Activated T-cell treated with anti-CD3 and anti-CD28 coated beads, Interleukin-2, amount 50 U/mL, for 48 hours (primary cell): Measurements from ENCODE around the gene SLC35A2.

Source experiments
- DNase-seq, 2 experiments: peaks; one replicate each; pipeline ENCODE4 v3.0.0-alpha.2; 2020

SLC35A2 gene

GRCh38 chrX:48927123-48927522, 15.7 kb upstream of the SLC35A2 start:
- no peak for DNase-seq

DNA sequence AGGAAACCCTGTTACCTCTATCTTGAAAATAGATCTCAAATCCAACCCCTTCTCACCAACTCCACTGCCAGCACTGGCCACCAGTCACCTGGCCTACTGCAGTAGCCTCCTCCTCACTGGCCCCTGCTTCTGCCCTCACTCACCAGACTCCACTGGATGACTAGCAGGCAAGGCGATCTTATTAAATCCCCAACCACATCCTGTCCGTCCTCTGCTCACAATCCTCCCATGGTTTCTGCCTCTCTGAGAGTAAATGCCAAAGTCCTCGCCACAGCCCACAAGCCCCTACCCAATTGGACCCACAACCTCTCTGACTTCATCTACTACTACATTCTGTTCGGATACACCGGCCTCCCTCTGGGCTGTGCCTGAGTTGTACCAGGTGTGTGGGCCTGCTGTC, 12.8 kb upstream of the SLC35A2 start:
- no peak for DNase-seq

GRCh38 chrX:48923771-48924170, 12.3 kb upstream of the SLC35A2 start:
- DNase-seq = no peak

GRCh38 chrX:48920718-48921104, 9.3 kb upstream of the SLC35A2 start:
- no peak for DNase-seq

DNA sequence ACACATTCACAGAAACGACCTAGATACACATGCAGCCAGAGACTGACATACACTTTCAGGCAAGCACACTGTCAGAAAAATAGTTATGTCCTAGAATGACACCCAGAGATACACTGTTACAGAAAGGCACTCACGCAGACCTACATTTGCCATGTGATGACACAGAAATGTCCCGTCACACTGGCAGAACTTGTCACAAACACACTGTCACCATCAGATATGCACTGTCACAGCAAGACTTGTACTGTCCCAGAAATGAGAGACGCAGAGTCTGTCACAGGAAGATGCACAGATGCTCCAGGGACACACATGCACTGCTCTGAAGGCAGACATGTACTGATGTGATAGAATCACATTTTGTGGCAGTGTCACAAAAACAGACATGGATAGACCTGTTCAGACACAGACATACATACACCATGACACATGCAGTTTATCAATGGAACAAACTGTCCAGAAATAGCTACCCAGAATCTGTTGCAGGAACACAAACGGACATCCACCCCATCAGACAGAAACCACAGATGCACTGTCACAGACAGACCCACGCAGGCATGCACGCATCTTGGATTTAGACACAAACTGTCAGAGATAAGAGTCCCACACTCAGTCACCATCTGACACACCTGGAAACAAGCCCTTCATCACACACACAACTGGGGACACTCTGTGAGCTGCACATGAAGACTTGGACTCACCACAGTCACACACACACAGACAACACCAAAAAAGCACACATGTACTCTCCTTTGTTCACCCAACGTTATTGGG, 8.7 kb upstream of the SLC35A2 start:
- peak; percentile 51 to 60 for DNase-seq

- peak in 1 of 2 experiments; percentile 69 for DNase-seq
Observed at GRCh38 chrX:48919360-48919841, 8.0 kb upstream of the SLC35A2 start.

GRCh38 chrX:48918643-48919340, 7.3 kb upstream of the SLC35A2 start, which contains the start of gene PIM2:
PIM2 (minus strand) TSS chrX:48919024; CDS start chrX:48918834, 190 bp downstream.
- DNase-seq = peak; percentile 90 to 91

DNA sequence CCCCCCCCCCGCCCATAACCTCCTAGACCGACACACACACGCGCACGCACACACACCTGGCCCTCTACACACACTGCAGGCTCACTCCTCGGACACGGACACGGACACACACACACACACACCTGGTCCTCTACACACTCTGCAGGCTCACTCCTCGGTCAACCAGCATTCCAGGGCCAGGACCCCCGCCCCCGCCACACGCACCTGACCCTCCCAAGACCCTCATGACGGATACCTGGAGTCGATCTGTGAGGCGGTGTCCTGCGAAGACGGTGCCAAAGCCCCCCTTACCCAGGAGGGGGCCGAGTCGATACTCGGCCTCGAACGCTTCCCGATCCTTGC, 6.8 kb upstream of the SLC35A2 start:
- no peak for DNase-seq

DNA sequence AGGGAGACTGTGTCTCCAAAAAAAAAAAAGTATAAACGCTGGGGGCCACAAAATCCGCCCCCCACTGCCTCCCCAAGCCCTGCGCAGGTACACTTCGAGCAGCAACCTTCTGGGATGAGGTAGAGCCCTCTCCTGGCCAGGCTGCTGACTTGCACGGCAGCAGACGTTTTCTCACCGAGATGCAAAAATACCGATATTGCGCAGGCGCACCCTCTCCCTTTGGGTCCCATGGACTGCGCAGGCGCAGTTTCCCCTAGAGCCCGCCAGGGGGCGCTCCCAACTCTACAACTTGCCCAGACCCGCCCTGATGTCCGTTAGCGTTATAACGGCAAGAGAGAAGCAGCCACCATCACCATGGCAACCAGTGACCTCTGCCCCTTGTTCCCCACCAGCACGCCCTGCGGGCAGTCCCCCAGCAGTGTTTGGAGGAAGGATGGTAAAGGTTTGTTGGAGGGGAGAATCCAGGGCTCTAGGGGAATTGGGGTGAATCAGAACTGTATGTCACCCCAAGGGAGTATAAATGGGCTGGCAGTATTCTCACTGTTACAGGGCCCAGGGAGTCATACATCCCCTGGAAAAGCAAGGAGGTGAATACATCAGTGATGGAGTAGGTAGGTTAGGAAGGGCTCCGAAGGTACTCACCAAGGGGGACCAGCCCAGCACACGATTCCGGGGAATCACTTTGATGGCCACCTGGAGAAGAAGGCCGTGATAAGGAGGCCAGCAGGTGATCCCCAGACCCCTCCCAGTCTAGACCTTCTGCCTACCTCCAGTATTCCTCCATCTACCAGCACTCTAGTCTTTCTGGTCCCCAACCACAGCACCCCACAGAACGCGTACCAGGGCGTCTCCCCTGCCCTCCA, 5.9 kb upstream of the SLC35A2 start:
- DNase-seq = peak; percentile 93 to 94

DNA sequence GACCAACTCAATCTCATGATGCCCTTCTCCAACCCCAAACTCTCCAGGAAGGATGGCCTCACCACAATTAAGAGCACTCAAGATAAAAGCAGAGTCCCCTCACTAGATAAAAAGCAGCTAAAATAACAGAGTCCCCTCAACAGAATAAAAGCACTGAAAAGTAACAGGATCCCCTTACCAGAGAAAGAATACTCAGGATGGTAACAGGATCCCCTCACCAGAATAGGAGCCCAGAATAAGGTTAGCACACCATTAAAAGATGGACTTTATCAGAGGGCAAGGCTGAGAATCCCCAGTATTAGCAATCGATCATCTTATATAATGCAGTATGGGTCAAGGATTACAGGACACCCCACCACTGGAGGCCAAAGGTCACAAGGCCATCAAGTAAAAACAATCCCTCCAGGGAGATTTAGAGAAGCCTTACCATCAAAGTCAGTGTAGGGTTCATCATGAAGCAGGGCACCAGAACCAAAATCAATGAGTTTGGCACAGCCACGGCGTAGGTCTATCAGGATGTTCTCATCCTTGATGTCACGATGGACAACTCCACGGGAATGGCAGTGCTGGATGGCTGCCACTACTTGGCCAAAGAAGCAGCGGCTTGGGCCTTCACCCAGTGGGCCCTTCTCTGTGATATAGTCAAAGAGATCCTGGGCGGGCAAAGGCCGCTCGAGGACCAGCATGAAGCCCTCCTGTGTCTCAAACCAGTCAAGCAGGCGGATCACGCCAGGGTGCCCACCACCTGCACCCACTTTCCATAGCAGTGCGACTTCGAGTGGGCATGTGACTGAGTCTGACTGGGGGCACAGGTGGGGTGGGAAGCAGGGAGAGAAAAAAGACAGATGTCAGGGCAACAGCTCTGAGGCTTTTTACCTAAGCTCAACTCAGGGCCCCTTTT, 3.4 kb upstream of the SLC35A2 start:
- DNase-seq = no peak

GRCh38 chrX:48913605-48914366, 2.3 kb upstream of the SLC35A2 start:
- DNase-seq = no peak

GRCh38 chrX:48910926-48911411, 477 bp downstream of the SLC35A2 start:
- no peak for DNase-seq

DNA sequence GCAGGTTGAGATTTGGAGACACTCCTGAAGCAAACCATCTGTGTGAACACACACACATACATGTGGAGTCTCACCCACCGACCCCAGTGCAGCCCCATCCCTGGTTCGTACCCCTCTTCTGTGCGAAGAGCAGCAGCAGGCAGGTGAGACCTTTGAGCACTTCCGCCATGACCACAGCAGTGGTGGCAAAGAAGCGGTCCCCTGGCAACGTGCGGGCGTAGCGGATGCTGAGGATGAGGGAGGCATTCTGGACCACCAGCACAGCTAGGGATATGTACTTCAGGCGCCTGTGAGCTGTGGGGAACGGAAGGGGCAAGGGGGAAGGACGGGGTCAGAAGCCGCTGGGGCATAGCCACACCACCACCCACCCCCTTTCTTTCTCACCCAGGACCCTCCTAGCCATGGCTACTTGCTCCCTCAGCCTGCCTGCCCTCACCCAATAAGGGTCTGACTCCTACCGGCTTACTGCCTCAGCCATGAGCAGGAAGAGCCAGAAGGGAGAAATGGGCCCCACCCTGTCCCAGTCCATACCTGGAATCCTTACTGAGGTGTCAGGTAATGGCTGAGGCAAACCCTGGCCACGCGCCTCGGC, 1.6 kb downstream of the SLC35A2 start:
- no peak for DNase-seq

DNA sequence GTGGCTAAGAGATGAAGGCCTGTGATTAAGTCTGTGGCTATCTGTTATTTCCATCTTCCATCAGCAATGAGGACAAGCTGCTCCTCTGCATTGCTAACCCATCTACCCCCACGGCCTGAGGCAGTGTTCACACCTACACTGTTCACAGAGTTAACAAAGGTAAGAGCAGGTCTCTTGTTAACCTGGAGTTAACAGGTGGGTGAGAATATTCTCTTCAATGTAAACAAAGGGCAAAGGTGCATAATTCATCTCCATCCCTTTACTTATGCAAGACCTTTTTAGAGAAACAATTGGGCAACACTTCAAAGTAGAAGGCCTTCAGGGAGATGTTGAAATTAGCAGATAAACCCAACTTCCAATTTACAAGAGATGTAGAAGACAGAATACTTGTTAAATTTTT, 2.8 kb downstream of the SLC35A2 start:
- DNase-seq = no peak

DNA sequence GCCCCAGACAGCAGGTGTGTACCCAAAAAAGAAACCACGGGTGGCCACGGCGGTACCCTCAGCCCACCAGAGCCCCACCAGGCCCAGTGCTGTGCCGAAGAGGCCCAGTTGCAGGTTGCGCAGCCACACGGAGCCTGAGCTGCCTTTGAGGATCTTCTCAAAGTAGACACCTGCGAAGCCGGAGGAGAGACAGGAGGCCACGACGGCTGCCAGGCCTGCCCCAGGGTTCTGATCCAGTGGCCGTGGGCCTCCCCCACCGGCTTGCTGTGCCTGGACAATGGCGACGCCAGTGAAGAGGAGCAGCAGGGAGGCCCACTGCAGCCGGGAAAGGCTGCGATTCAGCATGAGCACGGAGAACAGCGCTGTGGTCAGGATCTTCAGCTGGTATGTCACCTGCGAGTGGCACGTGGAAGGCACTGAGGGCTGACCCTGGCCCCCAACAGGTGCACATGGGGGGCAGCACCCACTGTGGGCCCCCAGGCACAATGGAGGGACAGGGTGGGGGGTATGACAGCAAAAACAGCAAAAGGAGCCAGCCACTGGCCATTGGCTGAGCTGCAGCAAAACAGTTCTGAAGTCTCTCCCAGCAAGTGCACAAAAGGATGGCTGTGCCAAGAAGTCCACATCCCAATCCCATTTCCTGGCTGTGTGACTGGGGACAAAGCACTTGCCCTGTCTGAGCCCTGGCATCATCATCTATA, 6.2 kb downstream of the SLC35A2 start:
- no peak for DNase-seq

DNA sequence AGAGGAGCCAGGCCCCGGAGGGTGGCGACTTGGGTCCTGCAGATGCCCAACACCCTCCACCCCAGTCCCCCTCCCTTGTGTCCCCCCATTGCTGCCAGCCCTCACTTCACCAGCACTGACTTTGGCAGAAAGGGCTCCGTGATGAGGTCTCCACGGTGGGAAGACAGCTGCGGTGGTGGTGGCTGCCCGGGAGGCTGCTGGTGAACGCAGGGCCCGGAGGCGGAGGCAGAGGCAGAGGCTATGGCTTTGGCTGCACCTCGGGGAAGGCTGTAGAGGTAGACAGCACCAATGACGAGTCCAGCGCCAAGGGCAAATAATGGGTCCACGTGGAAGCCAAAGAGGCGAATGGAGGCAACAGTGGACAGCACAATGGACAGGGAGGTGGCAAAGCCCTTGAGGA, 6.8 kb downstream of the SLC35A2 start:
- no peak for DNase-seq

DNA sequence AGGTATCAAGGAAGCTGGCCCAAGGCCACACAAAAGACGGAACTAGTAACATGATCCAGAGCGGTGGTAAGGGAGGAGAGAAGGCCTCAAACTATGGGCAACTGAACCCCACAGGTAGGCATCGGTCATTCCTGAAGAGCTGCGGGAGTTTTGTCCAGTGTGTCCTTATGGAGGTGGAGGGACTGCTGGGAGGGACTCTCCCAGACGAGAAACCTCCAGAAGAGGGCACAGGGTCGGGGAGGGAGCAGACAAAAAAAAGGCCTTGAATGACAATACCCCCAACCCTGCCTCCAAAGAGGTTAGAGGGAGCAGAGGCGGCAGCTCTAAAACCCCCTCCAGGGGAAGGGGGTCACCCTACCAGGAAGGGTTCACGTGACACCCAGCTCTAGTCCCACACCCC, 7.3 kb downstream of the SLC35A2 start:
- no peak for DNase-seq

- DNase-seq = no peak
Observed at GRCh38 chrX:48903290-48903689, 8.2 kb downstream of the SLC35A2 start.

GRCh38 chrX:48902776-48903175, 8.7 kb downstream of the SLC35A2 start:
- no peak for DNase-seq

GRCh38 chrX:48902135-48902534, 9.3 kb downstream of the SLC35A2 start:
- DNase-seq = no peak
